NCI-H2227 (cell line): ENCODE measurements around the gene PRG2.

Experiments used
- DNase-seq: peaks from one replicate; lab custom pipeline; 2025; ENCODE audit not compliant: unreplicated experiment; lab: John Stamatoyannopoulos, UW

PRG2 gene

GRCh38 chr11:57397394-57397990 lies 7.0 kb upstream of the PRG2 start:
- DNase-seq: no peak

- DNase-seq: no peak
These were observed 6.3 kb upstream of the PRG2 start for GRCh38 chr11:57396744-57397143.

DNA sequence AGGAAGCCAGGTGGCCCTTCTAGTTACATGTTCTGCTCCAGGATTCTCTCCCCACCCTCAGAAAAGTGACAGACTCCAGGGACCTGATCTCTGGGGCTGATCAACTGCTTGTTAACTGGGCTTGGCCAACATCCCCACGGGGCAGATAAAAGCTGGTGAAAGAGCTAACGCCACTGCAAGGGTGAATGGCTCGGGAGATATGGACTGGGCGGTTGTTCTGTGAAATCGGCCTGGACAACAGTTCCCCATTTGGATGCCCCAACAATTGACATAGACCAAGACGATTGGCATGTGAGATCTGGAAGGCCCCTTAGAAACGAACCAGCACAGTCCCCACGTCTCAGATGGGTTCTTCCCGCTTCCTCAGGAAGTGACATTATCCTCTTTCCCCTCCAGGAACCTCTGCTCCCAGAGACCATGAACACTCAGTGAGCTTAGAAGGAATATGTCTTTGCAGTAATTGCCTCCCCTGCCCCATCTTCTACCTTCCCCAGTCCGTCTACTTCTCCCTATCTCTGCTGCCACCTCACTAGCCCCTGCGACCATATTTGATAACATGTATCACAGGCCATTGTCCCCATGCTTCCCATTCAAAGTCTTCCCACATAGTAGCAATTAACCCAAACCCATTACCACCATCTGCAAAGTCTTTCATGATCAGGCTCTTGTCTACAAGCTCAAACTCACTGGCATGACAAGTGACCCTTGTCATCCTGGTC lies 5.6 kb upstream of the PRG2 start:
- DNase-seq: no peak

DNA sequence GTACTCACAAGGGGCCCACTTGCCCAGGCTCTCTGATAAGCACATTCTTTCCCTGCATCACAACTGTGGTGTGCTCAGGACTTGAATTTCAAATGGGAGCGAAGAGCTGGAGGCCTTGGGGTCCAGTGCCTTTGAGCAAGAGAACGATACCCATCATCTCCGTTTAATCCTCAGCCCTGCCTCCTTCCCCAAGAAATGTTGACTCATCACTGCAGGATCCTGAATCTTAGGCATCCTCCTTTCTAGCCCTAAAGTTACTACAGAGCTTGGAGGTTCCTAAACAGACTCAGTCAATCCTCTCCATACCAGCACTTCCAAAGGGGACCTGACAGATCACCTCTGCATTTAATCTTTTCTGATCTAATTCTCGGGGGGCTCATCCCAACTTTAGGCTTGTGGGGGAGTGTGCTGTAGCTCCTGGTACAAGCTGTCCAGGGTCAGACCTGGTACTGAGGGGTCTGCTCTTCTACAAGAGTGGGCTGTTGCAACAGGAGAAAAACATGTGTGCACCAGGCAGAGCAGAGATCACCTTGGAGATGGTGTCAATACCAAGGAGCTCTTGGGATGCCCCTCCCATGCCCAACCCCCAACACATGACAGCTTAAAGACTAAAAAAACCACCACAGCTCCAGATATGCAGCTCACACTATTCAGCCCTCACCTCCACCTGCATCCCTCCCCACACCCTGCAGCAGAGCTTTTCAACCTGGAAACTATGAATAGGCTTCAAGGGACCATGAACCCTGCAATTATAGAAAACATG lies 3.9 kb upstream of the PRG2 start:
- no peak for DNase-seq

- DNase-seq: no peak
These were observed 2.3 kb upstream of the PRG2 start for GRCh38 chr11:57392763-57393105.

GRCh38 chr11:57392066-57392762 lies 1.8 kb upstream of the PRG2 start:
- no peak for DNase-seq

DNA sequence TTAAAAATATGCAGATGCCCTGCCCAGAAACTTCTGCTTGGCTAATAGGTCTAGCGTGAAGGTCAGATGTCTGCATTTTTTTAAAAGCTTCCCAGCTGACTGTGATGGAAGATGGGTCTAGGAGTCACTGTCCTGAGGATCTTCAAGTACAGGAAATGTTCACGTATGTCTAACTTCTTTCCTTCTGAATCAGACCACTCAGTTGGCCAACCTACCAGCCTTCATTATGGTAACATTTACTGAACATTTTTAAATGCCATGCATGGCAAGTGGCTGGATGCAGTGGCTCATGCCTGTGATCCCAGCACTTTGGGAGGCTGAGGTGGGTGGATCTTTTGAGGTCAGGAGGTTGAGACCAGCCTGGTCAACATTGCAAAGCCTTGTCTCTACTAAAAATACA lies 1.1 kb upstream of the PRG2 start:
- DNase-seq: no peak

GRCh38 chr11:57391111-57391510 lies 661 bp upstream of the PRG2 start:
- DNase-seq: no peak

GRCh38 chr11:57387289-57388030 lies 3.0 kb downstream of the PRG2 start:
- no peak for DNase-seq

DNA sequence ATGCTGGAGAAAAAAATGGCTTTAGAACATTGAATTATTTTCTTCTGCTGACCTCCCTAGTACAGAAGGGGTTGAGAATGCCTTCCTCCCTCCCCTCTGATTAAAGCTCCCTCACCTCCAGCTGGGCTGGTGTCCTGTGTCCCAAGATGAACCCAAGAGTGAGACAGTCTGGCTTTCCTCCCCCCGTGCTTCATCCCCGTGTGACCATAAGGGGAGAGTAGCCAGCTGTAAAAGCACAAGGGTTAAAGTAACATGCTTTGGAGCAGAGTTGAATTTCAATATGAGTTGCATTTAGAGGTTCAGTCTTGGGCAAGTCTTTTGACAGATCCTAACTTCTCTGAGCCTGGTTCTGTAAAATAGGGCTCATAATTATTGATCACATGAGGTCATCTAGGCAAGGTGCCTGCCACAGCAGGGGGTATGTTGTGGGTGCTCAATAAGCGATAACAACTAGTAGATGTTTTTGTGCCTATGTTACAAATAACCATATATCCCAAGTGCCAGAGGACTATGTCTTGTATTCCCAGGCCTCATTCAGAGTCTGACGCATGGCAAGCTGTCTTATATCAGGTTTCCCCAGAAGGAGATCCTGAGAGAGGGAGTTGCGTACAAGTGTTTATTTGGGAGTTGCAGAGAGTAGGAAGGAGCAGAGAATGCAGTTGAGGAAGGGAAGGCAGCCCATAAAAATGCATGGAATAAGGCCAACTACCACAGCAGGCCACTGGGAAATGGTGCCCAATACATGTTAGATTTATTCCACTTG lies 4.1 kb downstream of the PRG2 start:
- DNase-seq: no peak

DNA sequence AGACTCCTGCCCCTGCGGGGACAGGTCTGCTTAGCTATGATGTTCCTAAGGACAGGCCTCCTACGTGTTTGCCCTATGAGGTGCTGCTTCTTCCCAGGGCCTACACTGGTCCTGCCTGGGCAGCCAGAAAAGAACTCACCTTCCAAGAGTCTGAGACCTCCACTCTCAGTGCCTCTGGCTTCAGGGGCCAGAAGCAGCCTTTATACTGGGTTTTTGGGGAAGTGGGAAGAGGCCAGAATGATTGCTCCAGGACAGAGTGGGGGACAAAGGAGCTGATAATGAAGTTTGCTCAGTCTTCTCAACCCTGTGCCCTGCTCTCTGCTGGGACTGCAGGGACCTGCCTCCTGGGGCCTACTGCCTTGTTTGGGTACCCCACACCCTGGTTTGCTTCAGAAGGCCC lies 9.5 kb downstream of the PRG2 start, which contains the start of gene PRG3:
Gene PRG3, minus strand, starts transcription at position 176 of the 400 bp plus-strand sequence. CDS start 442 bp downstream, outside the sequence.
- no peak for DNase-seq

DNA sequence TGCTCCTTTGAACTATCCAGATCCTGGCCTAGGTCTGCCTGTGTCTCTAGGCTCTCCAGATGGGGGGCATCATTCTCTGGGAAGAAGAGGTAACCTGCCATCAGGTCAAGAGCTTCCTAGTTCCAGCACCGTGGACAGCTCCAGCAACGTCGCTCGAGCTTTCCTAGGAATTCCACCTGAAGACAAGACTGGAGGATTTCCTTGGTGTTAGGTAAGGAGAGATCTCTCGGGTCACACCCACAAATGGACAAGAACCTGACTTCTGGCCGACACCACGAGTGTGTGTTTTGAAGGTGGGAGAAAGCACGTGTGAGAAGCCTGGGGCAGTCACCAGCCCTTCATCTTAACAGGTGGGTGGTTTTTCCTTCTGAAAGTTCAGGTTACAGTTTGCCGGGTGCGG lies 10.7 kb downstream of the PRG2 start:
- DNase-seq: no peak

- no peak for DNase-seq
These were observed 12.3 kb downstream of the PRG2 start for GRCh38 chr11:57378186-57378585.

DNA sequence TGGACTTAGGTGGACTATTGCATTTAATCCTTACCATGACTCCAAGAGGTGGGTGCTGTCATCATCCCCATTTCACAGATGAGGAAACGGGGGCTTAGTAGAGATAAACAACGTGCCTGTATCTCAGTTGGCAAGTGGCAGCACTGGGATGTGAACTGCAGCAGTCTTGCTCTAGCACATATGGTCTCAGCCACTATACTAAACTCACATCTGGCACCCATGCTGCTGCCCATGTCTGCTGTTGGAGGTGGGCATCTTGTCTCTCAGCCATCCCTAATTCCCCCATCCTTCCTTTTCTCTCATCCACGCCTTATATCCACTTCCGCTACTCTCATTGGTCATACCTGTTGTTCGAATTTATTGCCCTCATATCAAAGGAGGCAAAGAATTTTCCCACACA lies 13.3 kb downstream of the PRG2 start:
- no peak for DNase-seq

DNA sequence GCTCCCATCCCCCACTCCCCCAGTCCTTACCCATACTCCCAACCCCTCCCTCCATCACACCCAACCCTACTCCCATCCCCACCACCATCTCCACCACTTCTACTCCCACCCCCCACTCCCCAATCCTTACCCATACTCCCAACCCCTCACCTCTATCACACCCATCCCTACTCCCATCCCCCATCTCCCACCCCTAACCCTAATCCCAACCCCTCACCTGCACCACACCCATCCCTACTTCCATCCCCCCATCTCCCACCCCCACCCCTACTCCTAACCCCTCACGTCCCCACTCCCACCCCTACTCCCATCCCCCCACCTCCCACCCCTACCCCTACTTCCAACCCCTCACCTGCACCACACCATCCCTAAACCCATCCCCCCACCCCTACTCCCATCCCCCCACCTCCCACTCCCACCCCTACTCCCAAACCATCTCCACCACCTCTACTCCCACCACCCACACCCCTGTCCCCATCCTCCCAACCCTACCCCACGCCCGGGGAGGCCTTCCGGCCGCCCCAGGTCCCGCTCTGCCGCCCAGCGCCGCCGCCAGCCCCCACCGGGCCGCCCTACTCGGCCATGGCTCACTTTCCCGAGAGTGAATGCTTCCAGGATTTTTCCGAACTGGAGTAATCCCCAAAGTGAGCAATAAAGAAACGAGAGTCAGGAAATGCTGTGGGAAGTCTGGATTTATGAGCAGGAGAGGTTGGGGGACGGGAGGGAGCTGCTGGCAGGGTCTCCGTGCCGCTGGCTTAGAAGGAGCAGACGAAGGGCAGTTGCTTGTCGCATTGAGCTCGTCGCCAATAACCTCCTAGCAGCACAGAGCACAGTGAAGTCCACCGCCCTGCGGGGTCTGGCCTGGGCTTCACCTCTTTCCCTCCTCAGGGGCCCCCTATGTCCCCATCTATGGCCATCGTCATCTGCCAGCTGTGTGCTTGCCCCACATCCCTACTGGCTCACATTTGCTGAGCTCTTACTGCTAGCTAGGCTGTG lies 14.1 kb downstream of the PRG2 start:
- DNase-seq: no peak

- DNase-seq: no peak
These were observed 15.0 kb downstream of the PRG2 start for GRCh38 chr11:57375490-57375889.

DNA sequence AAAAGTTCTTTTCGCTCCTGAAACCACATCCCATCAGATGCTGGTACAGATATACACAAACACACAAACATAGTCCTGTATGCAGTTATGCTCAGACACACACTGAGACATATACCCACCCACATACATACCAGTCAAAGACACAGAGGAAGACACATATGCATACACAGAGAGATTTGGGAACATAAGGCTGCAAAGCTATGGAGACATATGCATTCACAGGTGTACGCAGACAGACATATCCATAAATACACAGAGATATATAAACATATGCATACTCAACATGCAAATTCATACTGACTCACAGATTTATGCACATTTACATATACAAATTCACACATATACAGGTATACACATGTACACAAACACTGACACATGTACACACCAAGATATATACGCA lies 15.5 kb downstream of the PRG2 start:
- DNase-seq: no peak

DNA sequence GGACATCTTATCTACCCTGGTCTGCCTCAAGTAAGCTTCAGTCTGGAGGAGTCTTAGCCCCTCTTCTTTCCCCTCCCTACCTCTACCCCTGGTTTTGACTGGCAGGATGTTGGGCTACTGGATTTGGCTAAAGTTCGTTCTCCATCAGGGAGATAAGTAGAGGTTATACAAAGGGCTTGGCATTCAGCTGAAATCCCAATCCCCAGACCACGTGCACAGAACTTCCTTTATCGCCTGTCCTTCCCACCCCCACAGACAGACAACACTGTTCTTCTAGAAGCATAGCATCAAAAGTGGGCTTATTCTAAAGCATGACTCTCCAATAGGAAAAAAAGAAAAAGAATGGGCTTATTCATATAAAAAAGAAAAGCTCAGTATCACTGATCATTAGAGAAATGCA lies 17.3 kb downstream of the PRG2 start:
- no peak for DNase-seq

DNA sequence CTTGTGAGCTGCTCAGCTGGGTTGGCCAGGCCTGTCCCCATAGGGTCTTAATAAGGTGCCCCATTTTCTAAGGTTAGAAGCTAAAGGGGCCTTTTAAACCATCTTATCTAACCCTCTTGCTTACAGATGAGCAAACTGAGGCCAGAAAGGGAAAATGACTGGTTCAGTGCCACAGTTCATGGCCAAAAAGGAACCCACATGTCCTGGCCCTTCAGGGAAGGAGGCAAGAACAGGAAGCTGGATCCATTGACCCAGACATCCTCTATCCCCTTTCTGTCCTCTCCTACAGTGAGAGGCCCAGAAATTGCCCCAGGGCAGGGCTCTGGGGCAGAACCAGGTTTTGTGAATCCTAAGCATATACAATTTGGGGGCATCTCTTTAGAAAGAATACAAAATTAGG lies 19.5 kb downstream of the PRG2 start:
- DNase-seq: no peak
